ENCODE measurements around the gene PYURF.

The PYURF gene

GRCh38 chr4:88514557-88515511 lies 8.7 kb downstream of the PYURF start:
- DNase-seq, result no peak
- intact Hi-C loops (cut with DNase I), result loop anchor here (1.0 to 10.0 kb wide), 5 partner anchors 58 to 660 kb away; partner anchors contain the start of gene HERC5

GRCh38 chr4:88511236-88511635 lies 12.3 kb downstream of the PYURF start:
- intact Hi-C loops (cut with DNase I), result loop anchor here (5.0 to 10.0 kb wide), 2 partner anchors 224 to 656 kb away; no protein-coding TSS in a partner anchor
- DNase-seq, result no peak

- DNase-seq, result no peak
- intact Hi-C loops (cut with DNase I), result no loop called here
Measured at GRCh38 chr4:88503344-88503743, 20.2 kb downstream of the PYURF start.

- intact Hi-C loops (cut with DNase I), result no loop called here
- no peak for DNase-seq
Measured at GRCh38 chr4:88497859-88498409, 25.6 kb downstream of the PYURF start.

GRCh38 chr4:88489100-88489761 lies 34.3 kb downstream of the PYURF start:
- no peak for DNase-seq
- intact Hi-C loops (cut with DNase I), result no loop called here

- intact Hi-C loops (cut with DNase I), result no loop called here
- DNase-seq, result no peak
Measured at GRCh38 chr4:88481537-88481936, 42.0 kb downstream of the PYURF start.

GRCh38 chr4:88478247-88478646 lies 45.3 kb downstream of the PYURF start:
- intact Hi-C loops (cut with DNase I), result no loop called here
- DNase-seq, result no peak

GRCh38 chr4:88477229-88477860 lies 46.2 kb downstream of the PYURF start:
- no peak for DNase-seq

More at GRCh38 chr4:88477229-88477860, 46.2 kb downstream of the PYURF start:
- intact Hi-C loops (cut with DNase I), result no loop called here

Measured in posterior cingulate gyrus (tissue), 11 donors.